SHP77 treated with DMSO at 0.1 percent for 48 hours (cell line): ENCODE measurements around the gene GPHA2.
"Not testable (repeated sequence)": the region's sequence is repeated elsewhere in the genome, so short reads cannot be mapped to it uniquely, and the experiment has no call there.

ENCODE experiments used
- DNase-seq: peaks from one replicate; lab custom pipeline; 2025; lab: John Stamatoyannopoulos, UW

Gene GPHA2, protein sequence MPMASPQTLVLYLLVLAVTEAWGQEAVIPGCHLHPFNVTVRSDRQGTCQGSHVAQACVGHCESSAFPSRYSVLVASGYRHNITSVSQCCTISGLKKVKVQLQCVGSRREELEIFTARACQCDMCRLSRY

DNA sequence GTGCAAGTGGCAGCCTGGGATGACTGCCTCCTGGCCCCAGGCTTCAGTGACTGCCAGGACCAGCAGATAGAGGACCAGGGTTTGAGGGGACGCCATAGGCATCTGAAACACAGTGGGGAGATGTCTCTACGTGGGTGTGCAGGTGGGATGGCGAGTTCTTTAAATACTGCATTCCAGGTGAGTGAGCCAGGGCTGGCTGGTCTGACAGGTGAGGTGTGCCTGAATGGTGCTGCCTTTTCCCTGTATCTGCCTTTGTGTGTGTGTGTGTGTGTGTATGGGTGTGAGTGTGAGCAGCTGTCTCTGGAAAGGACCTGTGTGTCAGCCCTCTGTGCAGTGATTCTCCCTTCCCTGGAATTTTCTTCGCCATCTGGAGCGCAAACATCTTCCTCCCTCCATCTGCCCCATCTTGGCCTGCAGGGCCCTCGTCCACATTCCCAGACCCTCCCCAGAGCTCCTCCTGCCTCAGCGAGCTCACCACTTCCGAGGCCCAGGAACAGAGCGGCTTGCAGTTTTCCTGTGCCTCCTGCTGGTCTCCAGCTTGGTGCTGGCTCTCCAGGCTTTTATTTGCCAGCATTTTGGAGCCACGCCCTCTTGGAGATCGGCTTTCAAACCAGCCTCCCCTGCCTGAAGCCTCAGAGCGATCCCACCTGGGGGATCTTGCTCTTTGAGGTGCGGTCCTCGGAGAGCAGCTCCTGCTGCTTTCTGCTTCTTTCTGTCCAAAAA lies at the start of gene GPHA2:
GPHA2 (minus strand) TSS at position 535 of the 723 bp plus-strand sequence; CDS start at position 102, 433 bp downstream.
- DNase-seq: no peak

DNA sequence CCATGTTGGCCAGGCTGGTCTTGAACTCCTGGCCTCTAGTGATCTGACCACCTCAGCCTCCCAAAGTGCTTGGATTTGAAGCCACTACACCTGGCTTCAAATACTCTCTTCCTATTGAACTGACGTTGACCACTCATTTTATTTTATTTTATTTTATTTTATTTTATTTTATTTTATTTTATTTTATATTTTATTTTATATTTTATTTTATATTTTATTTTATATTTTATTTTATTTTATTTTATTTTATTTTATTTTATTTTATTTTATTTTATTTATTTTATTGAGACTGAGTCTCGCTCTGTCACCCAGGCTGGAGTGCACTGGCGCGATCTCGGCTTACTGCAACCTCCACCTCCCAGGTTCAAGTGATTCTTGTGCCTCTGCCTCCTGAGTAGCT lies 47.6 kb upstream of the GPHA2 start:
- DNase-seq: not testable (repeated sequence)

- DNase-seq: no peak
Observed at GRCh38 chr11:64976651-64977050, 41.0 kb upstream of the GPHA2 start.

- no peak for DNase-seq
Observed at GRCh38 chr11:64974124-64974523, 38.4 kb upstream of the GPHA2 start.

DNA sequence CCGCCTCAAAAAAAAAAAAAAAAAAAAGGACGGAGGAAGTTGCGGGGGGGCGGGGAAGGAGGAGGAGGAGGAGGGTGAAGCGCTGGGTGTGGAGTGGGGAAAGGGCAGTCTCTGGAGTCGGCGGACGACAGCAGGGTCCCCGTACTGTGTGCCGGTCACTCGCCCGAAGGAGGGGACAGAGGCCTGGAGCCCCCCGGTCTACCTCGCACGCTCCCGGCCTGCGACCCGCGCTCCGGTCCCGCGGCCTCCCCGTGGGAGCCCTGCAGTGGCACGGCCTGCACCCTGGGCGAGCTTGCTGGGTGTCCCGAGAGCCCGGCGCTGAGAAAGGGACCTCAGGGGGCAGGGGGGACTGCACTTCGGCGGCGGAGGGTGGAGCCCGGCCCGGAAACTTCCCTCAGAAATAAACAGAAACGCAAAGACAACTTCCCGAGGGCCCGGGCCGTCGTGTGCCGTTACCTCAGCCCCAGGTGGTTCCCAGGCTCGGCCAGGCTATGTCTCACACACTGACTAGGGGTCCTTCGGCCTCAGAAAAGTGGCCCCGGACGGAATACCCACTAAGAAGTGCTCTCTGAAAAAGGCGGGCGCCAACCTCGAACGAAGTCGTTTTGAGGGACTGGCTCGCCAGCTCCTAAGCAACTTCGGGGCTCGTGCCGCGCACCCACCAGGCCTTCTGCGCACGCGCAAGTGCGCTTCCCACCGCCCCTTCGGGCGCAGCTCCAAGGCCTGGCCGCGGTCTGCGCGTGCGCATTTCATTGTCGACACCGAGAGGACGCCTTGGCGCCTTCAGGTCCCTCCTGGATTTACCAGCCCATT lies 35.9 kb upstream of the GPHA2 start, which contains the start of gene MAJIN:
MAJIN (minus strand) TSS at position 688 of the 813 bp plus-strand sequence. CDS start 12,703 bp downstream, outside the sequence.
- DNase-seq: no peak

DNA sequence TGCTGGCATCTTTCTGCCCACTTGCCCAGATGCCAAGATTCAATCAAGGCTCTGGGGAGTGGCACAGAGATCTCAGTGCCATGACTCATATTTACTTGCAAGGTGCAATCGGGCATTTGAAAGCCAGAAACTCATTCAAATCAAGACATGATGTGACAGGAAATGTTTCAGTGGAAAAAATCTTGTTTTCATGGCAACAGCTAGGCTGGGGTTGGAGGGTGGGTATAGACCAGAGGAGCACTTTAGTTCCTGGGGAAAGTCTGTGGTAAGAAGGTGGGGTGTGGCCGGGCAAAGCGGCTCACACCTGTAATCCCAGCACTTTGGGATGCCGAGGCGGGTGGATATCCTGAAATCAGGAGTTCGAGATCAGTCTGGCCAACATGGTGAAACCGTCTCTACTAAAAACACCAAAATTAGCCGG lies 35.0 kb upstream of the GPHA2 start:
- DNase-seq: no peak

DNA sequence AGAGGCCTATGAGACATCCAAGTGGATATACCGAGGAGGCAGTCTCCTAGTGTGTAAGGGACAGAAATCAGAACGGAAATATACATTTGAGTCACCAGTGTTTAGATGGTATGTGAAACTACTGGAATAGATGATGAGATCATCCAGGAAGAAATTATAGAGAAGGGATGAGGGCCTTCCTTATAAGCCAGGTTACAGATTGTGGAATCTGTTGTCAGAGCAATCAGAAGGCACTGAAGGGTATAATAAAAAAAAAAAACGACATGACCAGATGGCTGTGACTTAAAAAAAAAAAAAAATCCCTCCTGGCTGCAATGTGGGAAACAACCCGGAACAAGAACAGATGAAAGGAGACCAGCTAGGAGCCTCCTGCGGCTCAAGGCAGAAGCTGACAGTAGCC lies 33.5 kb upstream of the GPHA2 start:
- DNase-seq: no peak

DNA sequence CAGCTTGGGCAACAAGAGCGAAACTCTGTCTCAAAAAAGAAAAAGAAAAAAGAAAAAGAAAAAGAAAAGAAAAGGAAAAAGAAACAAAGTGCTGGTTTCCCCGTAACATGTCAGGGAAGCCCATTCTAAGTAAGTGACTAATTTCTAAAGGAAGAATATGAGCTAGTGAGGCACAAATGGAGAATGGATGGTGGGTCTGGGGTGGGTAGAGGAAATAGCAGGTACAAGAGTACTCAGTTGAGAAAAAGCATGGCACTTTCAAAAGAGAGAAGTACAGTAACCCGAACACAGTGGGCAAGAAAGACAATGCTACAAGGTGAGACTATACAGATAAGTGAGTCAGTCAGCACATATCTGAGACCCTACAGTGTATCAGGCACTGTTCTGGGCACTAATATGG lies 31.7 kb upstream of the GPHA2 start:
- DNase-seq: no peak

DNA sequence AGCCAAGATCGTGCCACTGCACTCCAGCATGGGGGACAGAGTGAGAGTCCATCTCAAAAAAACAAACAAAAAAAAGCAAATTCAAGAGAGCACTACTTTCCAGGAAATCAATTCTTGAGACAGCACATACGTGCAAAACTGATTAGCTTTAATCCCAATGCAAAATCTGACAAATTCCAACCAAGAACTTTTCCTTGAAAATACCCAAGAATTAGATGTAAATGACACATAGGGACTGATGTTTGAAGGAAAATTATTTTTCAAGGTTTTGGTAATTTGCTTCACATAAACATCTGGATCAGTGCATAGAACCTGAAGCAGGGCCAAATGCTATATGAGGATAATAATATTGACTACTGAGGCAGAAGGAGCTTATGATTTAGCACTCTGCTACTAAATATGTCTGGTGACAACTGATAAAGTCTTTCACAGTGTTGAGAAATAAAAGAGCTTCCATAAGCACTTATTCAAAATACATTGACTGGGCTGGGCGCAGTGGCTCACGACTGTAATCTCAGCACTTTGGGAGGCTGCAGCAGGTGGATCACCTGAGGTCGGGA lies 27.5 kb upstream of the GPHA2 start:
- no peak for DNase-seq

- no peak for DNase-seq
Observed at GRCh38 chr11:64960719-64961118, 25.0 kb upstream of the GPHA2 start.

DNA sequence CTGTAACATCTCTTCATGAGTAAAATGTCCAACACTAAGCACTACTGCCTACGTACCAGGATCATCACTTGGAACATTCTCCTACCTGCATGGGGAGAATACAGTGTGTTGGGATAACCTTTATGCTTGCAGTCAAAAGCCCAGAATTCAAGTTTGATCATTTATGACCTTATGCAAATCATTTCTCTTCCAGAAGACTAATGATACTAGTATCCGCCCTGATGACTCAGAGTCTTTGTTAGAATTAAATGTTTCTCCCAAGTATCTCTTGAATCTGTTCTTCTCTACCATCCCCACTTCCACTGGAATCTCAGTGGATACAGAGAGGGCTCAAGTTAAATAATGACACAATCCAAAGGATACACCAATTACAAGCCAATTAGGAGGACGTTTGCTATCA lies 23.8 kb upstream of the GPHA2 start:
- DNase-seq: no peak

DNA sequence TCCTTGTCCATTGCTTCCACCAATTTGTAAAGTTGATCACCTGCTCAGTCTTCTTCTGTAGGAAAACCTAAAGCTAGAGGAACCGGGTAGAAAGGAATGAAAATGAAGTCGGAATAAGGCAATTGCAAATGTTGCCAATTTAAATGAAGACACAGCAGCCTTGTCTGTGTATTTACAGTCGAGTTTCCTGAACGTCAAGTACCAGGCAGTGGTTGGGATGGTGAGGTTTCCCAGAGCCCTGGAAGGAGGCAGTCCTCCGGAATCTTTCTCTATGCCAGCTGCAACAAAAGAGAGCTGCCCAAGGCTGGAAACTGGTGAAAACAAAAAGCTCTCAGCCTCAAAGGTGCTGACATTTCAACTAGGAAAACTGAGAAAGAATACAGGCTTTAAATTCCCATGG lies 18.5 kb upstream of the GPHA2 start:
- DNase-seq: no peak

DNA sequence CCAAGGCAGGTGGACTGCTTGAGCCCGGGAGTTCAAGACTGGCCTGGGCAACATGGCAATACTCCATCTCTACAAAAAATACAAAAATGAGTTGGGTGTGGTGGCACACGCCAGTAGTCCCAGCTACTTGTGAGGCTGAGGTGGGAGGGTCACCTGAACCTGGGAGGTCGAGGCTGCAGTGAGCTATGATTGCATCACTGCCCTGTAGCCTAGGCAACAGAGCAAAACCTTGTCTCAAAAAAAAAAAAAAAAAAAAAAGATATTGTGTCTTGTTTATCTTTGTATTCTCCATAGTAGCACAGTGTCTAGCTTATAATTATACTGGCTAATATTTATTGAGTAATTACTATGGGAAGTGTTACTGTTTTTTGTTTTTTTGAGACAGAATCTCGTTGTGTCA lies 15.8 kb upstream of the GPHA2 start:
- DNase-seq: no peak

GRCh38 chr11:64947208-64947814 lies 11.6 kb upstream of the GPHA2 start:
- no peak for DNase-seq

DNA sequence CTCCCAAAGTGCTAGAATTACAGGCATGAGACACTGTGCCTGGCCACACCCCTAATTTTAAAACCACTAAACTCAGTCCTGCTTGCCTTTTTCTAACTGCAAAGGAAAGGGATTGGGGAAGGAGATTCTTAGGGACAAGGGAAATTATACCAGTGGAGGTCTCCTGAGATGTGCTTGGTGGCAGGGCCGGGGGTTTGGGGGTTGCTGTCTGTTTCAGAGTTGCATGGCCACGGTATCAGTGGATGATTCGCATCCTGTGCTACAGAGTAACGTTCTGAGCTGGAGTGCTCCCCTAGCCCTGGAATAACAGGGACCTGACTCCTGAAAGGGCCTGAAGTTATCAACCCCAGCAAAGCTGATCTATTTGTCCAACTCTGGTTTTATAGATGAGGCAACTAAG lies 846 bp upstream of the GPHA2 start:
- no peak for DNase-seq

DNA sequence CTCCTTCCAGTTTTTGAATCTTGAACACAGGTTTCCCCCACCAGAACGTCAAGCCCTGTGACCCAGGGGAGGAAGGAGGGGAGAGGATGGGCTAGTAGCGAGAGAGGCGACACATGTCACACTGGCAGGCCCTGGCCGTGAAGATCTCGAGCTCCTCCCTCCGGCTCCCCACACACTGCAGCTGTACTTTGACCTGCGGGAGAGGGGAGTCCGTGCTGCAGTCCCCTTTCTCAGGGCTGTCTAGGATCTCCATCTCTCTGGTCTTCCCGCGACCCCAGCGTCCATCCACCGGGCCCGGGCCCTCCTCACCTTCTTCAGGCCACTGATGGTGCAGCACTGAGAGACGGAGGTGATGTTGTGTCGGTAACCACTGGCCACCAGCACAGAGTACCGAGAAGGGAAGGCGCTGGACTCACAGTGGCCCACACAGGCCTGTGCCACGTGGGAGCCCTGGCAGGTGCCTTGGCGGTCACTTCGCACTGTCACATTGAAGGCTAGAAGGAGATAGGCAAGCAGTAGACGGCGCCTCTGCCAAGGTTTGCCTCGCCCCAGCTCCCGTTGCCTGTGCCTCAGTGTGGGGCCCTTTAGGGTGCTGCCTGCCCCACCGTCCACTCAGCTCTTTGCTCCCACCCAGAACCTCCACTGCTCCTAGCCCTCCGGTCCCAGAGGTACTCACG lies 873 bp downstream of the GPHA2 start:
- no peak for DNase-seq

- no peak for DNase-seq
Observed at GRCh38 chr11:64933935-64934681, 1.6 kb downstream of the GPHA2 start.

GRCh38 chr11:64933213-64933934 lies 2.3 kb downstream of the GPHA2 start:
- DNase-seq: no peak

DNA sequence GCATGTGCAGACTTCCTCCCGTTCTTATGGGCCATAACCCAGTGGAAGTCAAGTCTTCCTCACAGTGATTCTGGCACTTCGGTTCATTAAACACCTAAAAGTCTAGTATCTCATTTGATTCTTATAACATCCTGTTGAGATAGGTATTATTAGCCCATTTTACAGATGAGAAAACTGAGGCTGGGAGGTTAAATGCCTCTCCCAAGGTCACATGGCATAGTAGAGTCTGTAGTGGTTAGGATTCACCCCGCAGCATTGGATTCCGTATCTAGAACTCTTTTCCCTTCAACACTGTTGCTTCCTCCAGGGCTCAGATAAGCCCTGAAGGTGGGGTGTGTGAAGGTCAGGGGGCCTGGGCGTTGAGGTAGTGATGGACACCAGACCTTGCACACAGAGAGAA lies 3.4 kb downstream of the GPHA2 start:
- DNase-seq: no peak

- DNase-seq: no peak
Observed at GRCh38 chr11:64931290-64931689, 4.4 kb downstream of the GPHA2 start.
